ENCODE measurements around the gene CTSE. TPM values are rescaled to one million over a fixed set of nuclear protein-coding genes. Genes with fewer than 3 reads are reported as not detected.

CTSE gene
- total RNA-seq, 2 experiments from 2014 or later, result not detected

DNA sequence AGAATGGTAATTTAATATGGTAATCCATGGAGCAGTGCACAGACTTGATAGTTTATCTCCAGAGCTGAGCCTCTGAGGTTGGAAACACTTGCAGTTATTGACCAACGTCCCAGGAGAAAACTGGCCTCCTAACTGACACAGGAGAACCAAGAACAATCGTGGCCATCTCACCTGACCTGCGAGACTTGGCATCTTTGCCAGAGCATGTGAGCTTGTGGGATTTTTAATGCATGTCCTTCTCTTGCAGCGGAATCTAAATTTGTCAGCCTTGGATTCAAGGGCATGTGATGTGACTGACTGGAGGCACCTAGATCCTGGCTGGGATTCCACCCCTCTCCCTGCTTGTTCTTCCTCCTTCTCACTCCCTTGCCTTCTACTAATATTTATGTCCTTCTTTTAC, 52.6 kb downstream of the CTSE start:
- DNase-seq (no peak), ATAC-seq (no peak)
- H3K4me1 Mint-ChIP-seq (ENCODE audit: low read depth), result no peaks in the 10 kb centered on the region
- CTCF ChIA-PET, result interaction anchor here (1.9 to 2.1 kb wide), 2 partner anchors 14 to 53 kb away, joined by 5 to 10 read pairs; no protein-coding TSS in a partner anchor
- POLR2A ChIA-PET, result interaction anchor here (1.3 kb wide), 1 partner anchor 164 kb away, joined by 3 read pairs; no protein-coding TSS in a partner anchor
- intact Hi-C loops (cut with micrococcal nuclease), result no loop called here
- H3K9me3 Mint-ChIP-seq, result peaks cover 5% of the 10 kb centered on the region
- no peaks in the 10 kb centered on the region for H3K27me3 Mint-ChIP-seq
- TF ChIP-seq, protein P1, sequence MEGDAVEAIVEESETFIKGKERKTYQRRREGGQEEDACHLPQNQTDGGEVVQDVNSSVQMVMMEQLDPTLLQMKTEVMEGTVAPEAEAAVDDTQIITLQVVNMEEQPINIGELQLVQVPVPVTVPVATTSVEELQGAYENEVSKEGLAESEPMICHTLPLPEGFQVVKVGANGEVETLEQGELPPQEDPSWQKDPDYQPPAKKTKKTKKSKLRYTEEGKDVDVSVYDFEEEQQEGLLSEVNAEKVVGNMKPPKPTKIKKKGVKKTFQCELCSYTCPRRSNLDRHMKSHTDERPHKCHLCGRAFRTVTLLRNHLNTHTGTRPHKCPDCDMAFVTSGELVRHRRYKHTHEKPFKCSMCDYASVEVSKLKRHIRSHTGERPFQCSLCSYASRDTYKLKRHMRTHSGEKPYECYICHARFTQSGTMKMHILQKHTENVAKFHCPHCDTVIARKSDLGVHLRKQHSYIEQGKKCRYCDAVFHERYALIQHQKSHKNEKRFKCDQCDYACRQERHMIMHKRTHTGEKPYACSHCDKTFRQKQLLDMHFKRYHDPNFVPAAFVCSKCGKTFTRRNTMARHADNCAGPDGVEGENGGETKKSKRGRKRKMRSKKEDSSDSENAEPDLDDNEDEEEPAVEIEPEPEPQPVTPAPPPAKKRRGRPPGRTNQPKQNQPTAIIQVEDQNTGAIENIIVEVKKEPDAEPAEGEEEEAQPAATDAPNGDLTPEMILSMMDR (IDR thresholded peaks at IDR 0.05), result no peak
- no peak overlapping the region for H3K4me3 Mint-ChIP-seq
- H3K36me3 Mint-ChIP-seq (ENCODE audit: low read depth), result no peaks in the 10 kb centered on the region
- no peak overlapping the region for H3K27ac Mint-ChIP-seq

DNA sequence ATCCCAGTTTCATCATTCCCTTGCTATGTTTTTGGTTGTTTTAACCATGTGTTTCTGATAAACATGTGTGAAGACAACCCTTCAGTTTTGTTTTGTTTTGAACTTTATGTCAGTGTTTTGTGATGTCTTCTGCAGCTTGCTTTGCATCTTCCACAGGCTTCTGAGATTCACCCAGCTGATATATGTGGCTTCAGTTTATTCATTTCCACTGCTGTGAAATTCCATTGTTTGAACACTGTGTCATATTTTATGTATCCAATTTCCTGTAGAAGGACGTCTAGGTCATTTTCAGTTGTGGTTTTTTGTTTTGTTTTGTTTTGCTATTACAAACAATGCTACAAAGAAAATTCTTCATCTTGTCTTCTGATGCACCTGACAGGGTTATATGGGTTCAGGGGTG, 53.2 kb downstream of the CTSE start:
- DNase-seq, result no peak
- H3K9me3 Mint-ChIP-seq, result peaks cover 5% of the 10 kb centered on the region
- H3K4me3 Mint-ChIP-seq, result no peak overlapping the region
- no peak for ATAC-seq
- ChIA-PET CTCF (interaction anchor here (1.0 to 2.1 kb wide), 3 partner anchors 12 to 52 kb away, joined by 3 to 10 read pairs (median 5); no protein-coding TSS in a partner anchor), POLR2A (interaction anchor here (1.3 kb wide), 1 partner anchor 163 kb away, joined by 3 read pairs; no protein-coding TSS in a partner anchor)
- no peaks in the 10 kb centered on the region for H3K36me3 Mint-ChIP-seq (ENCODE audit: low read depth)
- no peaks in the 10 kb centered on the region for H3K27me3 Mint-ChIP-seq
- TF ChIP-seq, protein P1 (IDR thresholded peaks at IDR 0.05), result no peak
- H3K4me1 Mint-ChIP-seq (ENCODE audit: low read depth), result no peaks in the 10 kb centered on the region
- intact Hi-C loops (cut with micrococcal nuclease), result no loop called here
- H3K27ac Mint-ChIP-seq, result no peak overlapping the region

DNA sequence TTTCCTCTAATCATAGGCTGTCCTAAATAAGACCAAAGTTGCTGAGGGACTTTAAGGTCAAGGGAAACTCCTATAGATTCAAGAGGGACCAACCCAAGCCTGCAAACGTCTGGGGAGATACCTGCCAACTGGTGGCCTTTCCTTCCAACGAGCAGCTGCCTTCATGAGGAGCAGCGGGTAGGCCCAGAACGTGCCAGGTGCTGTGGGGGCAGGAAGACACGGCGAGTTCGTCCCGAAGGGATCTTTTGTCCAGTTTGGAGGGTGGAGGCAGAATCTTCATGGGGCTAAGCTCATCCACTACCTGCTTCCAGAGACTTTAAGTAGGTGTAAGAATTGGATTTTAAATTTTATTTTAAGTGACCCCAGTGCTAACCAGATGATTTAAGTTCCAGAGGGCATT, 54.5 kb downstream of the CTSE start:
- ATAC-seq (no peak), DNase-seq (no peak)
- ChIA-PET CTCF (interaction anchor here (0.6 to 2.4 kb wide), 5 partner anchors 8 to 310 kb away, joined by 3 to 21 read pairs (median 3); no protein-coding TSS in a partner anchor), POLR2A (no interaction called here)
- Mint-ChIP-seq H3K36me3 (ENCODE audit: low read depth) (no peaks in the 10 kb centered on the region), H3K4me1 (ENCODE audit: low read depth) (no peaks in the 10 kb centered on the region), H3K27me3 (no peaks in the 10 kb centered on the region), H3K9me3 (peaks cover 1% of the 10 kb centered on the region), H3K27ac (no peak overlapping the region), H3K4me3 (no peak overlapping the region)
- intact Hi-C loops (cut with micrococcal nuclease), result no loop called here
- TF ChIP-seq, protein P1 (IDR thresholded peaks at IDR 0.05), result no peak

DNA sequence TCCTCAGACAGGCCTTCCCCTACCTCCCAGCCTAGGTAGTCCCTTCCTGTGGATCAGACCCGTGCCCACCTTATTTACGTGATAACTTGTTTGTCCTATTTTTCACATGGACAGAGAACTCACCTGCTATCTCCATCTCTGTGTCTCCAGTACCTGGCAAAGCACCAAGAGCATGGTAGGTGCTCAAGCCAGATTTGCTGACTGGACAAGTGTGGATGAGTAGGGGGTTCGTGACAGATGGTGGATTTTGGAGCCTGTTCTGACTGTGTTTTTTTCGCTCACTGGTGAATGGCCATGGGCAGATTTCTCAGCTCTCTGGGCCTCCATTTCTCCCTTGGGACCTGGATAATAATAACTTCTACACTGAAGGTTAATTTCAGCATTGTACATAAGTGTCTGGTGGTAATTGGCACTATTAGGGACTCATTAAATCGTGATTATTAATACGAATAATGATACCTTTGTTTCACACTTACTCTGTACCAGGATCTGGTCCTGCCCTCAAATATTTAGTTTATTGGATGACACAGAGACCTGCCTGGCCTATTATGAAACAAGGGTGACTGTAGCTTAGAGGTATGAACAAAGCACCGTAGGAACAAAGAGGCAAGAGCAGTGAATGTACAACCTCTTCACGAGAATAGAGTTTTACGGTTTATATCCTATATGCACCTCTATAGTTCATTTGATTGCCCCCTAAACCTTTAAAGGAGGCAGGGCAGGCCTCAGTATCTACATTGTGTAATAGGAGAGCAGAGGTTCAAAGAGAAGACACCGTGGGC, 56.0 kb downstream of the CTSE start:
- Mint-ChIP-seq H3K27me3 (no peaks in the 10 kb centered on the region), H3K27ac (no peak overlapping the region), H3K36me3 (ENCODE audit: low read depth) (no peaks in the 10 kb centered on the region), H3K4me3 (no peak overlapping the region), H3K9me3 (no peaks in the 10 kb centered on the region), H3K4me1 (ENCODE audit: low read depth) (no peaks in the 10 kb centered on the region)
- TF ChIP-seq, protein P1 (IDR thresholded peaks at IDR 0.05), result no peak
- ChIA-PET CTCF (interaction anchor here (0.9 to 2.4 kb wide), 2 partner anchors 10 to 140 kb away, joined by 3 to 21 read pairs; no protein-coding TSS in a partner anchor), POLR2A (interaction anchor here (0.9 kb wide), 1 partner anchor 1496 kb away, joined by 3 read pairs; no protein-coding TSS in a partner anchor)
- intact Hi-C loops (cut with micrococcal nuclease), result no loop called here
- ATAC-seq (no peak), DNase-seq (no peak)
